ENCODE results near the gene RNF215.

- TF ChIP-seq CTCF (IDR thresholded peaks at IDR 0.05; ENCODE audit: low read depth, low read length), result no peak
- TF ChIP-seq MYC (IDR thresholded peaks at IDR 0.05; ENCODE audit: low read depth, low read length), result no peak
These were observed 12.9 kb upstream of the RNF215 start for GRCh38 chr22:30400159-30400558.
